ENCODE measurements around the gene LCN15. TPM values are rescaled to one million over a fixed set of nuclear protein-coding genes. Genes with fewer than 3 reads are reported as not detected.
A peak's percentile ranks its signal among the peaks of the same experiment; 100 is the strongest.
"Not testable (repeated sequence)": the region's sequence is repeated elsewhere in the genome, so short reads cannot be mapped to it uniquely, and the experiment has no call there.

LCN15 gene
- total and polyA plus RNA-seq, 4 donors = 0.88 TPM; not detected in 3

DNA sequence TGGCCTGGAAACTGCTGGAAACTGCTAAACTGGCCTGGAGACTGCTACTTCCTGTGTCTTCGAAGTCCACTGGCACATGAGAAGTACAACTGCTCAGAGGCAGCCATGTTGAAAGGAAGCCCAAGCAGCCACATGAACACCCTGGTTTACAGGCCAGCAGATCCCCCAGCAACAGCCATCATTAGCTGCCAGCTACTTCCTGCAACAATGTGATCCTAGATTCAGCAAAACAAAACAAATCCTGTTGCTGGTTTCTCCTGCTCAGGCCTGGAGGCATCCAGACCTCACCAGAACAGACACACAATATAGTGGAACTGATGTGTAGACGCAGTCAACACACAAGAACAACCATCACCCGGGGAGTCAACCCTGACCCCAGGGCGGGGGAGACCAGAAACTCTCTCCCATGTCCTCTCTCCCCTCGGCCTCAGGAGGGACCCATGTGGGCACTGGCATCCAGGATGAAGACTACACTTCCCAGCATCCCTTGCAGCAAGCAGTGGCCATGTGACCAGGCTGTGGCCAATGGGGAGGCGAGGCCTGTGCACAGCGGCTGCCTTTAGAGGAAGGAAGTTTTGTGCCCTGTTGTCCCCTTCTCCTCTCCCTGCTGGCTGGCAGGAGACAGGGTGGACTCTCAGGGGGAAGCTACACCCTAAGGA lies 9.2 kb upstream of the LCN15 start:
- Histone ChIP-seq H3K9me3 (ENCODE audit: control insufficient read depth, low read length) (peaks cover 3% of the 10 kb centered on the region), H3K36me3 (ENCODE audit: control insufficient read depth in 1 of 2, insufficient read depth in 2 of 2, low read length in 1 of 2) (no peaks in the 10 kb centered on the region), H3K27me3 (ENCODE audit: control insufficient read depth in 1 of 2, insufficient read depth in 2 of 2, low read length in 1 of 2) (no peaks in the 10 kb centered on the region), H3K4me1 (ENCODE audit: control insufficient read depth in 1 of 2, insufficient read depth in 2 of 2, low read length in 2 of 2) (no peaks in the 10 kb centered on the region), H3K4me3 (ENCODE audit: low read length in 2 of 2) (no peak overlapping the region), H3K27ac (ENCODE audit: low read depth in 1 of 2, low read length in 2 of 2) (no peak overlapping the region)
- intact Hi-C loops (cut with DNase I) = no loop called here
- peak; percentile 53 to 76 for DNase-seq
- no peak for ATAC-seq (ENCODE audit: low FRiP score)
- 81 to 87% methylated on average over 7 of the region's 7 CpGs for WGBS, 2 donors

DNA sequence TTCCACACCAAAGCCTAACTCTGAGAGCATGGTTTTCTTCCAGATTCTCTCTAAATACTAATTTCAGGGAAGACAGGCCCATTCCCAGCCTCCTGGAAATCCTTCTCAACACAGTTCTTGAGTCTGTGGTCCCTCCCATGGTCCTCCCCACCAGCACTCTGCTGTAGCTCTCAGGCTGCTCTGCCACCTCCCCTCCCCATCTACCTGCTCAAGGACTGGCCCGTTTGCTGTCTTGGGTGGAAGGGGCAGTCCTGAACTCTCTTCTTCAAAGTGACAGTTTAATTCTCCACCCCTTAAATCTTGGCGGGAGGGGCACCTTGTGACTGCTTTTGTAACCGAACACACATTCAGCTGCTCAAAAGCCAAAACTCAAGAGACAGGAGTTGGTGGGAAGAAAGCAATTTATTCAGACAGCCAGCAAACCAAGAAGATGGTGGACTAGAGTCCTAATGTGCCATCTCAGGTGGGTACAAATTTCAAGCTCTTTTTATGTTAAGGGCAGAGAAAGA lies 7.6 kb upstream of the LCN15 start:
- 58 to 72% methylated on average over 3 of the region's 3 CpGs for WGBS, 2 donors
- peak in 1 of 2 donors; percentile 5 for DNase-seq
- Histone ChIP-seq H3K36me3 (ENCODE audit: control insufficient read depth in 1 of 2, insufficient read depth in 2 of 2, low read length in 1 of 2) (no peaks in the 10 kb centered on the region), H3K27ac (ENCODE audit: low read depth in 1 of 2, low read length in 2 of 2) (no peak overlapping the region), H3K4me1 (ENCODE audit: control insufficient read depth in 1 of 2, insufficient read depth in 2 of 2, low read length in 2 of 2) (no peaks in the 10 kb centered on the region), H3K4me3 (ENCODE audit: low read length in 2 of 2) (no peak overlapping the region), H3K9me3 (ENCODE audit: control insufficient read depth, low read length) (peaks cover 3% of the 10 kb centered on the region), H3K27me3 (ENCODE audit: control insufficient read depth in 1 of 2, insufficient read depth in 2 of 2, low read length in 1 of 2) (no peaks in the 10 kb centered on the region)
- intact Hi-C loops (cut with DNase I) = no loop called here
- no peak for ATAC-seq (ENCODE audit: low FRiP score)

DNA sequence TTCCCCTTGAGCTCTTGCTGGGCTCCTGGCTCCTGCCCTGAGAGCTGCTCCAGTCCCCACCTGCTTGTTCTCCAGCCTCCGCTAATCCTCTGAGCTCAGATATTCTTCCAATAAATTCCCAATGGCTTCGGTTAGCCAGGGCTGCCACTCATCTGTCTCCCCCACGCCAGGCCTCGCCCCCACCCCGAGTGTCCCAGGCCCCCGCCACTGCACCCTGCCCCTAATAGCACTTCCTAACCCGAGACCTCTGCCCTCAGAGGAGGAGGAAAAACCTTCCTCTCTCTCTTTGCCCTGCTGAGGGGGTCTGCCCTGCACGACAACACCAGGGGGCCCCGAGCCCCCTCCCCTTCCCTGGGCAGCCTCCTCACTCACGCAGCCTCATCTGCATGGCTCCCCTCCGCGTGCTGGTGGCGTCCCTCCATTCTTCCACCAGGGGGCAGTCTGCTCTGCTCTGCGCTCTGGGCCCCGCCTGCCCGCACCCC lies 5.4 kb upstream of the LCN15 start:
- no peak overlapping the region for H3K27ac ChIP-seq (ENCODE audit: low read depth in 1 of 2, low read length in 2 of 2)
- no peaks in the 10 kb centered on the region for H3K36me3 ChIP-seq (ENCODE audit: control insufficient read depth in 1 of 2, insufficient read depth in 2 of 2, low read length in 1 of 2)
- peaks cover 3% of the 10 kb centered on the region for H3K9me3 ChIP-seq (ENCODE audit: control insufficient read depth, low read length)
- intact Hi-C loops (cut with DNase I) = no loop called here
- H3K4me3 ChIP-seq (ENCODE audit: low read length in 2 of 2) = no peak overlapping the region
- no peaks in the 10 kb centered on the region for H3K27me3 ChIP-seq (ENCODE audit: control insufficient read depth in 1 of 2, insufficient read depth in 2 of 2, low read length in 1 of 2)
- DNase-seq (peak in 1 of 2 donors; percentile 43), ATAC-seq (ENCODE audit: low FRiP score) (no peak)
- H3K4me1 ChIP-seq (ENCODE audit: control insufficient read depth in 1 of 2, insufficient read depth in 2 of 2, low read length in 2 of 2) = no peaks in the 10 kb centered on the region
- WGBS, 2 donors = 10 to 19% methylated on average over 12 to 16 of the region's 16 CpGs

DNA sequence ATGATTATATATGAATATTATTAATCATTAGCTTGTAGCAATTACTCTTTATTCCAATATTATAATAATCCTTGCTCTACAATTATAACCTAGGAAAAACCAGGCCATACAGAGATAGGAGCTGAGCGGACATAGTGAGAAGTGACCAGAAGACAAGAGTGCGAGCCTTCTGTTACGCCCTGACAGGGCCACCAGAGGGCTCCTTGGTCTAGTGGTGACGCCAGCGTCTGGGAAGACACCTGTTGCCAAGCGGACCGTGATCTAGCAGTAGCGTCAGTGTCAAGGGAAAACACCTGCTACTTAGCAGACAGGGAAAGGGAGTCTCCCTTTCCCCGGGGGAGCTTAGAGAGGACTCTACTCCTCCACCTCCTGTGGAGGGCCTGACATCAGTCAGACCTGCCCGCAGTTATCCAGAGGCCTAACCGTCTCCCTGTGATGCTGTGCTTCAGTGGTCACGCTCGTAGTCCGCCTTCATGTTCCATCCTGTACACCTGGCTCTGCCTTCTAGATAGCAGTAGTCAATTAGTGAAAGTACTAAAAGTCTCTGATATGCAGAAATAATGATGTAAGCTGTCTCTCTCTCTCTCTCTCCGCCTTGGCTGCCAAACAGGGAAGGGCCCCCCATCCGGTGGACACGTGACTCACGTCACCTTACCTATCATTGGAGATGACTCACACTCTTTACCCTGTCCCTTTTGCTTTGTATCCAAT lies 2.2 kb upstream of the LCN15 start:
- H3K36me3 ChIP-seq (ENCODE audit: control insufficient read depth in 1 of 2, insufficient read depth in 2 of 2, low read length in 1 of 2); H3K4me3 ChIP-seq (ENCODE audit: low read length in 2 of 2); H3K4me1 ChIP-seq (ENCODE audit: control insufficient read depth in 1 of 2, insufficient read depth in 2 of 2, low read length in 2 of 2); intact Hi-C loops (cut with DNase I); H3K27ac ChIP-seq (ENCODE audit: low read depth in 1 of 2, low read length in 2 of 2); ATAC-seq (ENCODE audit: low FRiP score); H3K9me3 ChIP-seq (ENCODE audit: control insufficient read depth, low read length); H3K27me3 ChIP-seq (ENCODE audit: control insufficient read depth in 1 of 2, insufficient read depth in 2 of 2, low read length in 1 of 2): not testable (repeated sequence)
- WGBS, 2 donors = 51 to 69% methylated on average over 11 to 18 of the region's 18 CpGs
- peak in 1 of 2 donors; percentile 59 for DNase-seq

DNA sequence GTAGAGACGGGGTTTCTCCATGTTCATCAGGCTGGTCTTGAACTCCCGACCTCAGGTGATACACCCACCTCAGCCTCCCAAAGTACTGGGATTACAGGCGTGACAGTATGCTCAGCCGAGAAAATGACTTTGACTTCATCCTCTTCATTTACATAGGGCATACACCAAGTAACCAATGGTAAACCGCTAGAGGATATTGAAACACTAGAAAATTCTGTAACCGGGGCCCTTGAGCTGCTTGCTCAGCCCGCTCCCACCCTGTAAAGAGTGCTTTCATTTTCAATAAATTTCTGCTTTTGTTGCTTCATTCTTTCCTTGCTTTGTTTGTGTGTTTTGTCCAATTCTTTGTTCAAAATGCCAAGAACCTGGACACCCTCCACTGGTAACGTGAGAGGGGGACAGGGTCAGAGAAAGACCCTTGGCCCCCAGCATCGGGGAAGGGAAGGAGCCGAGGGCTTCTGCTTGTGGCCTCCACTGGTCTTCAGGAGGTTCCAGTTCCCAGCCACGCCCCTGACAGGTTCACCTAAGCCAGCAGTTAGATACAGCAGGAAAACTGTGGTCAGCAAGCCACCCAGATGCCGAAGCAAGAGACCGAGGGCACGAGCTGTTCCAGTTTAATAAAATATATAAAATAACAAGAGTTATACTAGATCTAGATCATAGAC lies 1.6 kb upstream of the LCN15 start:
- DNase-seq = peak in 1 of 2 donors; percentile 24
- H3K4me1 ChIP-seq (ENCODE audit: control insufficient read depth in 1 of 2, insufficient read depth in 2 of 2, low read length in 2 of 2); H3K9me3 ChIP-seq (ENCODE audit: control insufficient read depth, low read length); intact Hi-C loops (cut with DNase I); ATAC-seq (ENCODE audit: low FRiP score); H3K36me3 ChIP-seq (ENCODE audit: control insufficient read depth in 1 of 2, insufficient read depth in 2 of 2, low read length in 1 of 2); H3K27ac ChIP-seq (ENCODE audit: low read depth in 1 of 2, low read length in 2 of 2); H3K4me3 ChIP-seq (ENCODE audit: low read length in 2 of 2); H3K27me3 ChIP-seq (ENCODE audit: control insufficient read depth in 1 of 2, insufficient read depth in 2 of 2, low read length in 1 of 2): not testable (repeated sequence)
- WGBS, 2 donors = 82 to 85% methylated on average over 14 of the region's 14 CpGs

DNA sequence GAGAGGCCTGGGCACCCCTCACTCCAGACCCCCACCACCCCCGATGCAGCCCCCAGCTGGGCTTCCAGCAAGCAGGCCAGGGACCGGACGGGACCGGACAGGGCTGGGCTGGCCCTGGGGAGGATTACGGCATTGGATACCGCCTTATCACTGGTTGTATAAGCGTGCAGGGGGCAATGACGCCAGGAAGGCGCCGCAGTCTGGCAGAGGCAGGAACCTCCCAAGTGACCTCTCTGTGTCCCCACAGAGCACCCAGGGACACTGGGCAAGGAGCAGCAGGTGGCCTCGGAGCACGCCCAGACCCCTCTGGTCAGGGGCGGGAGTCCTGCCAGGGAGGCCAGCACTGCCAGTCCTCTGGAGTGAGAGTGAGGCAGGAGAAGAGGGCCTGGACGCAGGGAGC lies 723 bp upstream of the LCN15 start:
- Histone ChIP-seq H3K4me1 (ENCODE audit: control insufficient read depth in 1 of 2, insufficient read depth in 2 of 2, low read length in 2 of 2) (no peaks in the 10 kb centered on the region), H3K27me3 (ENCODE audit: control insufficient read depth in 1 of 2, insufficient read depth in 2 of 2, low read length in 1 of 2) (no peaks in the 10 kb centered on the region), H3K36me3 (ENCODE audit: control insufficient read depth in 1 of 2, insufficient read depth in 2 of 2, low read length in 1 of 2) (no peaks in the 10 kb centered on the region), H3K4me3 (ENCODE audit: low read length in 2 of 2) (no peak overlapping the region), H3K9me3 (ENCODE audit: control insufficient read depth, low read length) (no peaks in the 10 kb centered on the region), H3K27ac (ENCODE audit: low read depth in 1 of 2, low read length in 2 of 2) (no peak overlapping the region)
- 89 to 91% methylated on average over 14 of the region's 14 CpGs for WGBS, 2 donors
- ATAC-seq (ENCODE audit: low FRiP score) = no peak
- intact Hi-C loops (cut with DNase I) = no loop called here
- peak in 1 of 2 donors; percentile 32 for DNase-seq

DNA sequence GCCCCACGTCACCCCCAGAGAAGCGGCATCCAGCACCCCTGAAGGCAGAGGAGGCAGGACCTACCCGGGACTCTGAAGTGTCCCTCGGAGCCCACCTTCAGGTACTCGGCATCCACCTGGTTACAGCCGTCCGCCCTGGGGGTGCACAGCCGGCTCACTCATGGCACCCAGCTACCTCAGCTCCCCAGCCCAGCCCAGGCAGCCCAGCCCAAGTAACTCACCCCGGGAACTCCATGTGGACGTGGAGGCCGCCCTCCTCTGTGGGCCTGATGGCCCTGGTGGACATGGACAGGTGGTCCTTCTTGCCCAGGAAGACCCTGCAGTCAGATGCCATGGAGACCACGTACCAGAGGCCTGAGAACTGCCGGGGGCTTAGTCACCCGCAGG lies 676 bp downstream of the LCN15 start:
- Histone ChIP-seq H3K36me3 (ENCODE audit: control insufficient read depth in 1 of 2, insufficient read depth in 2 of 2, low read length in 1 of 2) (no peaks in the 10 kb centered on the region), H3K9me3 (ENCODE audit: control insufficient read depth, low read length) (no peaks in the 10 kb centered on the region), H3K4me1 (ENCODE audit: control insufficient read depth in 1 of 2, insufficient read depth in 2 of 2, low read length in 2 of 2) (no peaks in the 10 kb centered on the region), H3K27ac (ENCODE audit: low read depth in 1 of 2, low read length in 2 of 2) (no peak overlapping the region), H3K27me3 (ENCODE audit: control insufficient read depth in 1 of 2, insufficient read depth in 2 of 2, low read length in 1 of 2) (no peaks in the 10 kb centered on the region), H3K4me3 (ENCODE audit: low read length in 2 of 2) (no peak overlapping the region)
- 84 to 86% methylated on average over 14 of the region's 14 CpGs for WGBS, 2 donors
- ATAC-seq (ENCODE audit: low FRiP score) = no peak
- peak in 1 of 2 donors; percentile 70 for DNase-seq
- intact Hi-C loops (cut with DNase I) = no loop called here

DNA sequence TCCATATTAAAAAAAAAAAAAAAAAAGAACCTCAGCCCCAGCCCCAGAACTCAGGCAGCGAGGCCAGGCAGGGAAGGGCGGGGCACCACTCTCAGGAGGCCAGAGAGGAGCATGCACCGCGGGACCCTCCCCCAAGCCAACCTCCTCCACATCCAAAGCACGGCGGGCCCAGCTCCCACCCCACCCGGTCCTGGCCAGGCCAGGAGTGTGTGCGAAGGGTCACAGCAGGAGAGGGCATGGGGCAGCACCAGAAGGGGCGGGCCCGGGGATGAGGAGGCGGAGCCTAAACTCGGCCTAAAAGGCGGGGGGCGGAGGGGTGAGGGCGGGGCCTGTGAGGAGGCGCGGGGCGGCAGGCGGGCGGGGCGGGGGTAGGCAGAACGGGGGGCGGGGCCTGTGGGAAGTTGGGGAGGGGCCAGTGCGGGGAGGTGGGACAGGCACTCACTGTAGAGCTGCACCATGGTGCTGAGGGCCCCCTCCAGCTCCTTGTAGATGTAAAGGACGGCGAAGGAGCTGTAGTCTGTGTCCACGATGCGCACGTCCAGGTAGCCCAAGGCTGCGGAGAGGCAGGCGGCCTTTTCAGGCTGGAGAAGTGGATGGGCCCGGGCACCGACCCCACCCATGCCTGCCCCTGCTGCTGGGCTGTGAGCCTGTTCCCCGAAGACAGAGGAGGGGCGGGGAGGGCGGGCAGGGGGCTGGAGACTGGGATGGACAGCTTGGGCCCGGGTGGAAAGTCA lies 1.2 kb downstream of the LCN15 start:
- H3K27me3 ChIP-seq (ENCODE audit: control insufficient read depth in 1 of 2, insufficient read depth in 2 of 2, low read length in 1 of 2) = no peaks in the 10 kb centered on the region
- H3K4me1 ChIP-seq (ENCODE audit: control insufficient read depth in 1 of 2, insufficient read depth in 2 of 2, low read length in 2 of 2) = no peaks in the 10 kb centered on the region
- 14 to 18% methylated on average over 37 of the region's 37 CpGs for WGBS, 2 donors
- no peak overlapping the region for H3K4me3 ChIP-seq (ENCODE audit: low read length in 2 of 2)
- H3K9me3 ChIP-seq (ENCODE audit: control insufficient read depth, low read length) = no peaks in the 10 kb centered on the region
- DNase-seq = peak; percentile 43 to 84
- intact Hi-C loops (cut with DNase I) = no loop called here
- no peak overlapping the region for H3K27ac ChIP-seq (ENCODE audit: low read depth in 1 of 2, low read length in 2 of 2)
- peak; percentile 33 for ATAC-seq (ENCODE audit: low FRiP score)
- H3K36me3 ChIP-seq (ENCODE audit: control insufficient read depth in 1 of 2, insufficient read depth in 2 of 2, low read length in 1 of 2) = no peaks in the 10 kb centered on the region
